RWPE1 (cell line): Measurements from ENCODE around the gene FUNDC2.

Experiments used
- CTCF ChIA-PET: fragments of 350-600 bp; sonication (Branson Sonifier 250); formaldehyde crosslinking; extraction: SDS; loops from one replicate; lab custom pipeline; 2021; lab: Yijun Ruan, JAX
- POLR2A ChIA-PET: fragments of 400-600 bp; formaldehyde crosslinking; extraction: SDS; loops from one replicate; lab custom pipeline; 2020; ENCODE audit warnings: antibody characterized with exemption; ENCODE audit not compliant: low non-redundant PET; lab: Yijun Ruan, JAX
- DNase-seq: peaks from one replicate; pipeline ENCODE4 v3.0.0; 2012; ENCODE audit warnings: low spot score
- H3K27ac ChIP-seq: fragments of 450-650 bp; 2 replicates; pipeline ENCODE4 v1.5.1; 2017
- CTCF ChIP-seq: fragments of 450-650 bp; conservative IDR thresholded peaks from 2 replicates; pipeline ENCODE4 v1.5.1; 2017; ENCODE audit warnings: low read depth, mild to moderate bottlenecking

The FUNDC2 gene

DNA sequence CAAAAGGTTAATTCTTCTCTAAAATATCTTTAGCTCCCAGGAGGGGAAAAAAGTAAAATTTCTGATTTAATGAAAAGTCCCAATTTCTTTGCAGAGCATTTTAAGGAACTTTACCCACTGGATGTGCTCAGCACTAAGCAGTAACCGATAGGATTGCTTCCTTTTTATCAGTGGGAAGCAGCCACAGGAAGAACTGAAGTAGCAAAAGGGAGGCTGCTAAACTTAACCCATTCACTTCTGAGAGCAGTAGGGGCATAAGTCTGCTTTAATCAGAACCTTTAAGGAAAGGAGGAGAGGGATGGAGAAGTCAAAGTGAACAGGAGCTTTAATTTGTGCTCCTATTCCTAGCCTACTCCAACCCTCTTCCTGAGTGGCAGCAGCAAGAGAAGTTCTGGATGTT, 4.1 kb upstream of the FUNDC2 start, which contains the start of gene F8:
Gene F8 (minus strand): TSS at position 139 of the 400 bp plus-strand sequence. CDS start 171 bp downstream, outside the sequence.
- no peak for DNase-seq
- POLR2A ChIA-PET = no interaction called here
- no peak within 1 kb of the TSS for H3K27ac ChIP-seq
- CTCF ChIA-PET = interaction anchor here (0.7 kb wide), 1 partner anchor 342 kb away, joined by 3 read pairs; no protein-coding TSS in a partner anchor
- no peak for TF ChIP-seq CTCF

GRCh38 chrX:155023907-155024833, 2.5 kb upstream of the FUNDC2 start:
- CTCF ChIA-PET = no interaction called here
- no peak overlapping the region for H3K27ac ChIP-seq
- POLR2A ChIA-PET = no interaction called here
- TF ChIP-seq CTCF = no peak
- no peak for DNase-seq

DNA sequence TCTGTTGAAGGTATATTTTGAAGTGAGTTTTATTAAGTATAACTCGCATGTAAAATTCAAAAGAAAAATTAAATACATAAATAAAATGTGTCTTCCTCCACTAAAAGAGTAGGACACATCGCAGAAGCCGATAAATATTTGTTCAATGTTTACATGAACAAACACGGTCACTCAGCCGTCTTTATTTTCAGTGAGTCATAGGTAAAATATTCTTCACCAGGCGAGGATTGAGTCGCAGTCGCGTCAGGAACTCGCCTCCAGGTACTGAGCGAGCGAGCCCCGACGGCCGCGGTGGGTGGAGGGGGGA, 271 bp upstream of the FUNDC2 start:
- no peak for DNase-seq
- TF ChIP-seq CTCF = no peak
- ChIA-PET CTCF (no interaction called here), POLR2A (no interaction called here)
- peak overlapping the region; percentile 96 for H3K27ac ChIP-seq

- DNase-seq = peak; percentile 4
- peak overlapping the region; percentile 96 for H3K27ac ChIP-seq
- ChIA-PET POLR2A (interaction anchor here (0.7 kb wide), 1 partner anchor 35 kb away, joined by 3 read pairs; no protein-coding TSS in a partner anchor), CTCF (no interaction called here)
- no peak for TF ChIP-seq CTCF
Observed at GRCh38 chrX:155027509-155028066, 944 bp downstream of the FUNDC2 start.

GRCh38 chrX:155028129-155028528, 1.5 kb downstream of the FUNDC2 start:
- POLR2A ChIA-PET = interaction anchor here (0.7 kb wide), 1 partner anchor 35 kb away, joined by 3 read pairs; no protein-coding TSS in a partner anchor
- no peak overlapping the region for H3K27ac ChIP-seq
- CTCF ChIA-PET = no interaction called here
- no peak for DNase-seq
- TF ChIP-seq CTCF = no peak

DNA sequence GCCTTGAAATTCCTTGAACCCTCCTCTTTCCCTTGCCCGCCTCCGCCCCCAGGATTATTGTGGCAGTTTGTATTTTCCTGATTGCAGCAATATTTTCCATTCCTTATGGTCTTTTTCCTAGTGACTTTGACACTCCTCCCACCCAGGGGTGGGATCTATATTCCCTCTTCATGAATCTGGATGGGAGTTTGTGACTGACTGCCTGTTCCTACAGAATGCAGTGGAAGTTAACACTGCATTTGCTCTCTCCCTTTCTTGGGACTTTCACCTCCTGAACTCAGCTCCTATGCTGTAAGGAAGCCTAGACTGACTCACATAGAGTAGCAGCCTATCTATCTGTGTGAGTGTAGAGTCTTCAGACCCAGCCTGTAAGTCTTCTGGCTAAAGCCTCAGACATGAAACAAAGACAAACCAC, 2.2 kb downstream of the FUNDC2 start:
- POLR2A ChIA-PET = no interaction called here
- no peak for TF ChIP-seq CTCF
- CTCF ChIA-PET = no interaction called here
- H3K27ac ChIP-seq = no peak overlapping the region
- DNase-seq = no peak
